DND-41 (cell line): Measurements from ENCODE around the gene HMOX1.

ENCODE experiments used
- ATAC-seq: fragments of 200-7000 bp; cut with Tn5 transposase; 3 replicates; pipeline ENCODE4 v1.9.1; 2021; ENCODE audit warnings: low read depth; ENCODE audit not compliant: insufficient read depth
- DNase-seq: peaks from one replicate; pipeline ENCODE4 v3.0.0-alpha.2; 2020
- H2AFZ ChIP-seq: 2 replicates; pipeline ENCODE4 v1.6.0; 2012; ENCODE audit warnings: low read depth, low read length
- H3K27ac ChIP-seq: 2 replicates; pipeline ENCODE4 v1.5.1; 2012; ENCODE audit warnings: low read length, inconsistent platforms
- H3K27me3 ChIP-seq: fragments of 200-600 bp; sonication (generic); 2 replicates; pipeline ENCODE4 v1.6.0; 2012; ENCODE audit warnings: low read length, mild to moderate bottlenecking, inconsistent platforms; ENCODE audit not compliant: insufficient read depth, poor library complexity
- H3K36me3 ChIP-seq: 2 replicates; pipeline ENCODE4 v1.5.1; 2012; ENCODE audit warnings: low read length, inconsistent platforms; ENCODE audit not compliant: insufficient read depth
- H3K4me1 ChIP-seq: 2 replicates; pipeline ENCODE4 v1.5.1; 2012; ENCODE audit warnings: mild to moderate bottlenecking, low read length; ENCODE audit not compliant: insufficient read depth
- H3K4me2 ChIP-seq: 2 replicates; pipeline ENCODE4 v1.6.0; 2012; ENCODE audit warnings: mild to moderate bottlenecking, moderate library complexity, low read length, inconsistent platforms; ENCODE audit not compliant: insufficient read depth
- H3K4me3 ChIP-seq, 2 experiments: fragments of 200-600 bp in 1 of 2; shearing (Covaris generic) in 1 of 2; 2 replicates each; pipeline ENCODE4 v1.5.1; 2012 to 2016; ENCODE audit warnings: inconsistent platforms in 2 of 2, low read length in 2 of 2, mild to moderate bottlenecking in 2 of 2, low read depth in 1 of 2, moderate library complexity in 1 of 2
- H3K79me2 ChIP-seq: 2 replicates; pipeline ENCODE4 v1.6.0; 2012; ENCODE audit warnings: low read length, inconsistent platforms; ENCODE audit not compliant: insufficient read depth
- H3K9ac ChIP-seq: 2 replicates; pipeline ENCODE4 v1.6.0; 2012; ENCODE audit warnings: low read depth, mild to moderate bottlenecking, inconsistent platforms, low read length, moderate library complexity
- H3K9me3 ChIP-seq: 2 replicates; pipeline ENCODE4 v1.5.1; 2012; ENCODE audit warnings: low read length, moderate library complexity, mild to moderate bottlenecking, inconsistent platforms; ENCODE audit not compliant: insufficient read depth, severe bottlenecking
- H4K20me1 ChIP-seq: 2 replicates; pipeline ENCODE4 v1.6.0; 2012; ENCODE audit warnings: low read length; ENCODE audit not compliant: insufficient read depth
- CTCF ChIP-seq: IDR thresholded peaks from 2 replicates; pipeline ENCODE4 v1.5.1; 2012; ENCODE audit warnings: borderline replicate concordance, low read length, moderate library complexity, mild to moderate bottlenecking; ENCODE audit not compliant: poor library complexity, severe bottlenecking; ENCODE audit errors: extremely low read depth
- EZH2 ChIP-seq: IDR thresholded peaks from 3 replicates; pipeline ENCODE4 v1.6.1; 2012; ENCODE audit warnings: borderline replicate concordance, low read depth, mild to moderate bottlenecking, moderate library complexity, low read length, inconsistent platforms; ENCODE audit not compliant: severe bottlenecking

Gene HMOX1

DNA sequence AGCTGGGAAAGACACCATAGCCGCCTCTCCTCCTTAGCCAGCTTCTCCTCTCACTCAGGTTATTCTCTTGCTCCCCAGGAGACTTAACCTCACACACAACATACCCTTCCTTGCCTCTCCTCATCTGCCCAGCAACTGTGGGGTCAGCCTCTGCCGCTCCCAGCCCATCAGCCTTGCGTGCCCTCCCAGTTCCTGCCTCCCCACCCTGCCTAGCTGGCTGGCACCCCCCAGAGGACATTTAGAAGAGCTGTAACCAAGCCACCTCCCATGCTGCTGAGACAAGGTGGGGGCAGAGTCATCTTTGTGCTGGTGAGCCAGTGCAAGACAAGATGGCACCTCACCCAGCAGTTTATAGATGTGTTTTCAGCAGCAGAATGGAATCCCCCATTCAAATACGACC is 43.0 kb upstream of the HMOX1 start:
- DNase-seq (peak; percentile 18), ATAC-seq (peak; percentile 51; the same call in 2 of the 3 replicates)
- Histone ChIP-seq H2AFZ (no peak overlapping the region), H3K9me3 (no peaks in the 10 kb centered on the region), H3K4me2 (no peak overlapping the region), H3K79me2 (no peaks in the 10 kb centered on the region), H3K4me3 (no peak overlapping the region), H4K20me1 (peaks cover 3% of the 10 kb centered on the region; the same call in 1 of the 2 replicates), H3K27ac (no peak overlapping the region), H3K4me1 (no peaks in the 10 kb centered on the region), H3K27me3 (no peaks in the 10 kb centered on the region), H3K9ac (no peak overlapping the region), H3K36me3 (peaks cover 70% of the 10 kb centered on the region)
- no peak for TF ChIP-seq EZH2
- TF ChIP-seq CTCF = peak; percentile 37

GRCh38 chr22:35341090-35341874 is 39.6 kb upstream of the HMOX1 start:
- no peak overlapping the region for H3K4me2 ChIP-seq
- no peak overlapping the region for H3K9ac ChIP-seq
- H3K79me2 ChIP-seq = no peaks in the 10 kb centered on the region
- H2AFZ ChIP-seq = no peak overlapping the region
- H3K4me3 ChIP-seq = no peak overlapping the region
- no peak for DNase-seq
- H3K4me1 ChIP-seq = no peaks in the 10 kb centered on the region
- no peak for TF ChIP-seq EZH2
- TF ChIP-seq CTCF = no peak
- H3K36me3 ChIP-seq = peaks cover 41% of the 10 kb centered on the region
- no peaks in the 10 kb centered on the region for H3K27me3 ChIP-seq
- H3K9me3 ChIP-seq = no peaks in the 10 kb centered on the region
- H3K27ac ChIP-seq = no peak overlapping the region
- ATAC-seq = no peak
- peaks cover 3% of the 10 kb centered on the region; the same call in 1 of the 2 replicates for H4K20me1 ChIP-seq

DNA sequence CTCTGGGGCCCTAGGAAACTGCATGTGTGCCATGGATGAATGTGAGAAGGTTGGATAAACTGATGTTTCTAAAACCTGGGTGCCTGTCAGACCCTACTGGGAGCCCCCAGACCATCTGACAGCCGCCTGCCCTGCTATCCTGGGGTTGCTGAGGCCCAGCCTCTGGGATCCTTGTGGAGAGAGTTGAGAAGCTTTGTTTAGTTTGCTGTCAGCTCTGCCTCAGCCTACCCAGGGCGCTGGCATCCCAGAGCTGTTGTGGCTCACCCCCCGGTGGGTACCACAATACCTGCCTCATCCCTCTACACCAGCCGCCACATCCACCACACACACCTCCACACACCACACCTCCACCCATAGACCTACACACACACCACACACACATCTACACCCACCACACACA is 38.5 kb upstream of the HMOX1 start:
- peaks cover 3% of the 10 kb centered on the region; the same call in 1 of the 2 replicates for H4K20me1 ChIP-seq
- H2AFZ ChIP-seq = no peak overlapping the region
- no peak overlapping the region for H3K4me3 ChIP-seq
- no peaks in the 10 kb centered on the region for H3K4me1 ChIP-seq
- peaks cover 35% of the 10 kb centered on the region for H3K36me3 ChIP-seq
- H3K79me2 ChIP-seq = no peaks in the 10 kb centered on the region
- TF ChIP-seq CTCF = no peak
- no peak for TF ChIP-seq EZH2
- no peaks in the 10 kb centered on the region for H3K27me3 ChIP-seq
- no peaks in the 10 kb centered on the region for H3K9me3 ChIP-seq
- DNase-seq (no peak), ATAC-seq (peak; percentile 25; the same call in 1 of the 3 replicates)
- H3K9ac ChIP-seq = no peak overlapping the region
- H3K27ac ChIP-seq = no peak overlapping the region
- H3K4me2 ChIP-seq = no peak overlapping the region
